GM19455 (cell line): ENCODE measurements around the gene MAGOH.
"Not testable (repeated sequence)": the region's sequence is repeated elsewhere in the genome, so short reads cannot be mapped to it uniquely, and the experiment has no call there.

ENCODE experiments used
- ATAC-seq: cut with Tn5 transposase; IDR thresholded peaks from one replicate; pipeline ENCODE4 v1.9.1; 2021; ENCODE audit not compliant: unreplicated experiment

MAGOH gene

DNA sequence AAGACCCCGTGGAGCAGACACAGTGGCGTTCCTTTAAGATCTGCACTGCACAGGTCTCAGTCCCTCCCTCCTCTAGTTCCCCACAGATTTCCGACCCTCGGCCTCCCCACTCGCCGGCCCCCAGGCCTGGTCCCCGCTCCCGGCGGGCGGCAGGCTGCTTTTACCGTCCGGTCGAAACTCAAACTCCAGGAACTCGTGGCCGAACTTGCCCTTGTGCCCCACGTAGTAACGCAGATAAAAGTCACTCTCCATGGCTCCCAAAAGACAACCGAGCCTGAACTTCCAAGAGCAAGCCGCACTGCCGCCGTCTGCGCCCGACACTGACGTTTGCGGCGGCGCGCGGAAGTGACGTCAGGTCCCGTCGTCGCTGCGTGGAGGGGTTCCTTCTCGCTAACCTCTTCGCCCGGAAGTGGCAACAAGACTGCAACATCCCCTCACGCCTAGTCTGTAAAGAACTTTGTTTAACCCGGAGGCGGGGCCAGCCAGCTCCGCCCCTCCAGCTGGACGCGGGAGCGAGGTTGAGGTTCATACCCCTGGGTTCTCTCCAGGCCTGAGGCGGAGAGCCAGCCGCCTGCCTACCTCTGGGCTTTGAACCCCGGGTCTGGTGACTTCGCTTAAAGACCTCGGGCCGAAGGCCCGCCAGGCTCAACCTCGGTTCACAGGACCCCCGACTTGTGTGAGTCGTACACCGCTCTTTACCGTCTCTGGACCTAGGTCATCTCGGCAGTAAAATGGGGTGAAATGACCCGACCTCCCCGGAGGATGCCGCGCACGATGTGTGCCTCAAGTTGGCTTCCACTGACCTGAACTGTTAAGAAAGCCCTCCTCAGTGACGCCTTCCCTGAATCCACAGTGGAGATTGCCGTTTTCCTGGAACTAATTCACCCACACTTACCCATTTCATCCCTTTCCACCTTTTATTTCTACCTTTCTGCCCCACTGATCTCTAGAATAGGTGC, at the start of gene MAGOH:
TSS of gene MAGOH (minus strand) at position 322 of the 959 bp plus-strand sequence. CDS start at position 252, 70 bp downstream.
- ATAC-seq = peak; percentile 96

DNA sequence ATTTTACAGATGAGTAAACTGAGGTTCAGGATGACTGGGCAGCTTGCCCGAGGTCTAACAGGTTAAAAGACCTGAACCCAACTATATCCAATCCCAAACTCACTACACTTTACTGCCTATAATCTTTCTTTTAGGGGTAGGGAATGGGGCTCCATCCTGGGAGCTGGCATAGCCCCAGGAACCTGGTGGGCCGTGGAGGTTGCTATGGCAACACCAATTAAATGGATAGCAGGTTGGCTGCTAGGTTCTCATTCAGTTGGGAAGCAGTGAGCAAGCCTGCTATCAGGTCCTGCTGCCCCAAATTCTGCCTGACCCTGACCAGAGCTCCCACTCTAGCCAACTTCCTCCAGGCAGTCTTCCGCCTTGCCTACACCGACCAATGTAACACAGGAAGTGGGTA, 48.6 kb upstream of the MAGOH start:
- no peak for ATAC-seq

DNA sequence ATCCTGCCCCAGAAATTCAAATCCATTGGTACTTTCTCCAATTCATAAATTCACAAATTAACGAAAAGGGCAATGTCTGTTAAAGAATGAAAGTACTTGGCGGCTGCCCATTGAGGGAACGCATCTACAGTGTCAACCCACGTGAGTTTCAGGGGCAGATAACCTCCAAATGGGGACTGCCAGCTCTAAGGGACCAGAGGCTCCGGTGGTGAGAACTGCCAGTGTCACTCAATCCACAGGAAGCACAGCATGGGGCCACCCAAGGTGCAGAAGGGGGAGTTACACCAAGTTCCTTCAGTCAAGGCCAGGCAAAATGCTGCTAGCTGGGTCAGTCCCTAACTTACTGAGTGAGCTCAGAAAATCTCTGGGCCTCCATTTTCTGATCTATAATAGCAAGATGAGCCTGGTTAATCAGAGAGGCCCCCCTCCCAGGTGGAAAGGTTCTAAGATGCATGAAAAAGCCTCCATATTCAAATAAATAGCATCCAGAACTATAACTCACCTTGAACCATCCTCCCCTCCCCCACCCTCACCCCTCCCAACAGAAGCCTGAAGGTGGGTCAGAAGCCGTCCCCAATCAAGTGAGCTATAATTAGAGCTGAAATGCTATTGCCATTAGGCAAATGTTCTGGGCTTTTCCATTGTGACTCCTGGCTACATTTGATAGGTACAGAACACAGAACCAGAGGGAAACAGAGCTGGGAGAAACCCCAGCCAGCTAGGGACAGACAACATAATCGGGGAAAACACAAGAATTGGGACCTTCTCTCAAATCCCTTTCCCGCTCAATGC, 47.8 kb upstream of the MAGOH start:
- no peak for ATAC-seq

DNA sequence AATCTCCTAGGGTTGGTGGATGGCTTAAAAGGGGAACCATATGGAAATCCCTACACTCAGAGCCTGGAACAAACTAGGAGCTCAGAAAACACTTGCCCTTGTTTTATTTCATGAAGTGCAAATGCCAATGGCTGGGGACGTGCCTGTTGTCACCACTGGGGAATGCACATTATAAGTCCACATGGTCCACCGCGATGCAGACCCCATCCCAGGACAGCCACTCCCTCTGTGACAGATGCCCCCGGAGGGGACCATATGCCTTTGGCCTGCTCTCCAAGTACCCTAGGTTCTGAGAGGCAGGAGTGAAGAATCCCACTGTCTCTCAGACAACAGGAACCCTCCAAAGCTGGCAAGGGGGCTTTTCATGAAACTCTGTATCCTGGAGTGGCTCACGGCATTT, 47.2 kb upstream of the MAGOH start:
- no peak for ATAC-seq

DNA sequence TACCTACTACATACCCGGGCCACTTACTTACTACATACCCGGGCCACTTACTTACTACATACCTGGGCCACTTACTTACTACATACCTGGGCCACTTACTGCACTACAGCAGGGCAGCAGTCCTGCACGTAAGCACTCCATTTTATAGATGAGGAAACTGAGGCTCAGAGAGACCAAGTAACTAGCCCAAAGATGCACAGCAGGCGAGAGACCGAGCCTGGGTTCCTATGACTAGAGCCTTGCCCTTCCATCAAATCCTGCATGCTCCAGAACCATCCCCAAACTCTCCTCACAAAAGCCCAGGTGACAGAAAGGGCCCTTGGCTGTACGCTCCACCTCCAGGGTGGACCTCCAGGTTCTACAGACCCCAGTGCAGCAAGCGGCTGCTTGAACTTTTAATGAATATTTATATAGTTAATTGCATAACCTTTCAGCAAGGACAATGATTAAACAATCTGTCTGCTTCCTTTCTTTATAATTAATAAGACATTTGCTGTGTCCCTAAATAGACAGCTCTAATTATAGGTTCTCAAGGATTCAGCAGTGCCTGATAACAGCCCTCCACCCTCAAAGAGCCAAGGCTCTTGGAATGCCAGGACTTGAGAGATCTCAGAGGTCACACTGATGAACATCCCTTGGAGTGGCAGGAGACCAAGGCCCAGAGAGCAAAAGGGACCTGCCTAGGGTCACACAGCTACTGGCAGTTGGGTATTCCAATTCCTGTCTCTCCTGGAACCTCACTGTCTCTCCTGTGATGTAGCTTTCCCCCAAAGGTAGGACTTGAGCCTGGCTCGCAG, 46.1 kb upstream of the MAGOH start:
- no peak for ATAC-seq

DNA sequence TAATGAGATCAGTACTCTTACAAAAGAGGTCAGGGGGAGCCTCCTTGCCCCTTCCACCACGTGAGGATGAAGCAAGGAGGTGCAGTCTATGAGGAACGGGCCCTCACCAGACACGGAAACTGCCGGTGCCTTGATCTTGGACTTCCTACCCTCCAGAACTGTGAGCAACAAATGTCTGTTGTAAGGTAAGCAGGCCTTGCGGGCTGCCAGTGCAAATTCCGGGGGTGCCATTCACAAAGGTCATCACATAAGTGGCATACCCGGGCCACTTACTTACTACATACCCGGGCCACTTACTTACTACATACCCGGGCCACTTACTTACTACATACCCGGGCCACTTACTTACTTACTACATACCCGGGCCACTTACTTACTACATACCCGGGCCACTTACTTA, 44.8 kb upstream of the MAGOH start:
- not testable (repeated sequence) for ATAC-seq

DNA sequence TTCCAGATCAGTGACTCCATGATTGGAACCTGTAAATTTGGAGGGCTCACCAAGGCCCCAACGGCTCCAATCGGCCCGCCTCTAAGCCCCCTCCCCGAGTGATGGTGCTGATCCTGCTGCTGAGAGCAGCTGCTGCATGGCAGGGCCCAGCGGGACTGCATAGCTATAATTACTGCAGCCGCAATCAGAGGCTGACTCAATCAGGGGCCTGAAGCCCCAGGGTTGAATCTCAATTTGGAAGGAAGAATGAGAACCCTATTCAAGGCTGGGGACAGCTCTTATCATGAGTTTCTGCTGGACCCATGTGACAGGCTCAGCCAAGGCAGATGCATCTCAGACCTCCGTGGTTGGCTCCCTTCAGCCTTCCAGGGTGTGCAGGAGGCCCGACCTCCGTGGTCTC, 42.8 kb upstream of the MAGOH start:
- no peak for ATAC-seq

DNA sequence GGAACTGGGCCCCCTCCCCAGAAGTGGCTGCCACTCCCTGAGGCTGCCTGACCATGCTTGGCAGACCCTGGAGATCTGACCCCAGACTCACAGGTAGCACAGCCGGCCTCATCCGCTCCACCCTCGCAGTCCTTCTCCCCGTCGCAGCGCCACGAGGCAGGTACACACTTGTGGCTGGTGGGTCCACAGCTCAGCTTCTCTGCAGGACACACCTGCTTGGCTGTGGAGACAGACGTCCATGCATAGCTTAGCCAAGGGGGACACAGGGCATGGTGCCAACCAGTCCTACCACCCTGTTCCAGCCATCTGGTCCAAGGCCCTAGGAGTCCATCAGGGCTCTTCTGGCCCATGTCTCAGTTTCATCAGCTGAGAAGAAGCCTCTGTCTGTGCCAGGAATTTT, 42.2 kb upstream of the MAGOH start:
- no peak for ATAC-seq

DNA sequence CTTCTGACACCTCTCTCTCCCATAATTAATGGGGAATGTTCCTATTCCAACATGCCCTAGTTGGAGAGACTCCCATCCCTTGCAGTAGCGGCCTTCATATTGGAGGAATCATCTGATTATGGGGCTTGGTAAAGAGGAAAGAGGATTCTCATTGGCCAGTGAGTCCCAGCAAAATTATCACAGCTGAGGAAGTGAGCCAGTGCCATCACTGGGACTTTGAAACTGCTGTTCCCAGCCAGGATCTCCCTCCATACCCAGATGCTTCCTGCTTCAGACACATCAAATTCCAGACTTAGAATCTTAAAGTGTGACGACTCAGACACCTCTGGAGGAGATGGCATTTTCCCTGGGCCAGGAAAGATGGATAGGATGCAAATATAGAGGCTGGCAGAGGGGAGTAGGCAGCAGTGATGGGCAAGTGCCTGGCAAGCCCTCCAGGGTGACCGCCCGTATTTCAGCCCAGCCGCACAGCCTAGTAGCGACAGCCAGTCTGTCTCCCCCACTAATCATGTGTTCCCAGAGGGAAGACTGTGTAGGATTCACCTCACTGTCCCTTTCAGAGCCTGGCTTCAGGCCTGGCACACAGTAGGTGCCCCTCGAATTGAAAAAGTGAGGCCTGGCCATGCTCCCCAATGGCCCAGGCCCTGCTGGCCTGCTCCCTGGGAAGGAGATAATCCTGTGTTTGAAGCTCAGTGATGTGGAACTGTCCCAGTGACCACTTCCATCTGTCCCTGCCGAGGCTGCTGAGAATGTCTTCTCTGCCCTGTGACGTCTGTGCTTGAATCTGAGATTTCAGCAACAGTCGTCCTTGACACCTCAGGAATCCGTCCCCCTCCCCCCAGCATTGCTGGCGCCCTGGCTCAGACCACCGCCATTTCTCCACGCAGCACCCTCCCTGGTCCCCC, 41.2 kb upstream of the MAGOH start:
- ATAC-seq = no peak

DNA sequence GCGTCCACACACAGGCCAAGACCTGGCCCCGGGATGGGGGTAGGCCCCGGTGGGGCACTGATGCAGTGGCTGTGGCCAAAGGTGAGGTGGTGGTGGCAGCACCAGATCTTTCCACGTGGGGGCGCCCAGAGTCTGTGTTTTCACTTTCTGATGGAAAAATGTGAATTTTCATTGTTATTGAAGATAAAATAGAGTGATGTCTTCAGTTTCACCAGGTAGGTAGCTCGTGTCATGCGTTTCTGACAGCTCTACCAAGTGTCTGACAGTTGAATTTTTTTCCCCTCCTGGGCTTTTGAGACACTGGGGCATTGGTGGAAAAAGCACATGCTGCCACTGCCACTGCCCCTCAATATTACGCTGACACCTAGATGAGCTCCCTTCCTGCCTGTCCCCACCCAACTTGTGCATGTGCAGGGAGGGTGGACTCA, 40.0 kb upstream of the MAGOH start:
- no peak for ATAC-seq

DNA sequence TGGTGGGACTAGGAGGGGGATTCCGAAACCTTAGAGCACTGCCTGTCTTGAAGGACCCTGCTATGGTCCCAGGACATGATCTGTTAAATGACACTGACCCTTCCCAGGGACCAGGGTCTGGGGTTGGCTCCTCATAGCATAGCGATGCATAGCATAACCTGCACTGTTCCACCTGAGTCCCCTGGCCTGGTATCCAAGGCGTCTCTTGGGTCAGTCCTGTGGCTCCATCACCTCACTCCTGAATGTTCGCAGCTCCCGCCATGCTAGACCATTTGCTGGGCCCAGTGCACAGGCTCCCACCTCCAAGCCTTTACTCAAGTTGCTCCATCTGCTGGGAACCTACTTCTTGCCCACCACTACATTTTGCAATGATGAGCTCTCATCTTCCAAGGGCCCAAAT, 39.0 kb upstream of the MAGOH start:
- ATAC-seq = no peak

DNA sequence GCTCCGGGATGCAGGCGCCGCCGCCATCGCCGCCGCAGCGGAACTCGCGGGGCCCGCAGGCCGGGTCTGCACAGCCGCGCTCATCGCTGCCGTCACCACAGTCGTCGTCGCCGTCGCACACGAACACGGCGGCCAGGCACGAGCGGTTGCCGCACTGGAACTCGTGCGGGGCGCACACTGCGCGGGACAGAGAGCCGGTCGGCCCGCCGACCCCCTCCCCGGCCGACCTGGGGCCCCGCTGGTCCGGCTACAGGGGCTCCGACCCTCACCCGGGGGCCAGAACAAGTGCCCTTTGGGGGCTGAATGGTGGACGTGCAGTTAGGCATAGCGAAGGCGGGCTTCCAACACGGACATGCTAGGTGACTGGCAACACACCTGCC, 38.6 kb upstream of the MAGOH start:
- no peak for ATAC-seq

DNA sequence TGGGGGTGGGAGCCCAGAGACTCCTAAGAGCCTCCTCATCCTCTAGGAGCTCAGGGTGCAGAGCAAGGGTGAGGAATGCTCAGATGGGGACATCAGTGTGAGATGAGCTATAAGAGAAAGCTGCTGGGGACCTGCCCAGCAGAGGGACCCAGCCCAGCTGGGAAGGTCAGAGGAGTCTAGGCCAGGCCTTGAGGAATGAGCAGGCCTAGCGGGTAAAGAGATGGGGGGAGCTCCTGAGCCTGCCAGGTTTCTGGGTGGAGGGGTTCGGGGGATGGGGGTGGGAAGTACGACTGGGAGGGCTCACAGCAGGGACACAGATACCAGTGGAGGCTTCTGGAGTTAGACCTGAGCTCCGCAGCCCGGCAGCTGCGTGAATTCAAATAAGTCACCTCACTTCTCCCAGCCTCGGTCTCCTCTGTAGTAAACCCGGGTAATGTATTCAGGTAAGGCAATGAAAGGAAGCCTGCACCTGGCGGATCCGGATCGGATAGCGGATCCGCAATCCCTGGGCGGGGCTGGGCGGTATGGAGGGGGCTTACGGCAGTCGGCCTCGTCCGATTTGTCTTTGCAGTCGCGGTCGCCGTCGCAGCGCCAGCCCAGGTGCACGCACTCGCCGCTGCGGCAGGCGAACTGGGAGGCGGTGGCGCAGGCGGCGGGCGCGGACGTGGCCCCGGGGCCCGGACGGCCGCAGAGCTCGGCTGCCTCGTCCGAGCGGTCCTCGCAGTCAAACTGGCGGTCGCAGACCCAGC, 38.0 kb upstream of the MAGOH start:
- no peak for ATAC-seq

DNA sequence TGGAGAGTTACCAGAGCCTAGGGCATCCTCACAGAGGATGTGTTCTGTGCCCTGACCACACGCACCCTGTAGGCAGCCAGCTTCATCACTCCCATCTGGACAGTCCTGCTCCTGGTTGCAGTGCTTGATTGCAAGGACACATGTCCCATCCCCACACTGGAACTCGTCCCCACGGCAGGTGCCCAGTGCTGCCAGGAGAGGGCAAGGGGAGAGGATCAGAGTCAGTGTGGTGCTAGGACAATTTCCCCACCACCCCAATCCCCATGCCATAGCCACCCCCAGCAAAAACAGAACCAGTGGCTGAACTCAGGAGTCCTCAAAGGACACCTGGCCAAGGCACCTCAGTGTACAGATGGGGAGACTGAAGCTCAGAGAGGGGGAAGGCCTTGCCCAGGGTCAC, 37.2 kb upstream of the MAGOH start:
- ATAC-seq = no peak

DNA sequence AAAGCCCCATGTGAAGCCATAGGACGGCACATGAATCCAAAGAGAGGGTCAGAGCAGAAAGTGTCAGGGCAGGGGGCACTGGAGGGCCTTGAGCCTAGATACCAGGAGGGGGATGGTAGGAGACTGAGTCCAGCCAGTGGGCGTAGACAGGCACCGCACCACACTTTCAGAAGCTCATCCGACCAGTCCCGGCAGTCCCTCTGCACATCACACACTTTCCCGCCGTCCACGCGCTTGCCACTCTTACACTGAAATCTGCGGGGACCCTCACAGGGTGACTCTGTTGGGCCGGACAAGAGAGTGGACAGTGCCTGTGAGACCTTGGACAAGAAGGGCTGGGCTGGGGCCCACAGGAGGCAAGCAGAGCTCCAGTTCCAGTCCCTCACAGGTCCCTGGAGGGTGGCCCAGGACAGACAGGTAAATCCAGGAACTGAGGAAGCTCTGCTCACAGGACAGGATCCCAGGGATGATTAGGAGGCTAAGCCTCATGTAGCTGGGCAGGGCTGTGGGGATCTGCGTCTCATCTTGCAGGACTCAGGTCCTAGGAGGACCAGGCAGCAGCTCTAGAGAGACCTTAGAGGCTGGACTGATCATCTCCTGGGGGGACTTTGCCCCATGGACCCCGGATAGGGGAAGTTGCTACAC, 36.3 kb upstream of the MAGOH start:
- ATAC-seq = no peak

DNA sequence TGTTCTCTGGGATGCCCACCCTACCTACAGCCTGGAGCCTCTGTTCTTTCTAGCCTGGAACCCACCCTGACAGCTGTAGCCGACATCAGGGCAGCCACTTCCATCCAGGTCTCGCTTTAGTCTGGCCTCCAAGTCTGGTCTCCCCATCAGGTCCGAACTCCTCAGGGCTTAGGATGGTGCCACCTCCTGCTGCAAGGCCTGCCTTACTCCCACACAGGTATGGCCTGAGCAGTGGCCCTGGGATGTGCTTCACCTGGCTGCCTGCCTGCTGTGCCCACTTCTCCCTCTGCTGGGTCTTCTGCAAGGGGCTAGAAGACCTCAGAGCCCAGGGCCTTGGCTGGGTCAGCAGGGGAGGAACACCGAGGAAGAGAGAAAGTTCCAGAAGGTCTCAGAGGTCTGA, 35.7 kb upstream of the MAGOH start:
- ATAC-seq = no peak

DNA sequence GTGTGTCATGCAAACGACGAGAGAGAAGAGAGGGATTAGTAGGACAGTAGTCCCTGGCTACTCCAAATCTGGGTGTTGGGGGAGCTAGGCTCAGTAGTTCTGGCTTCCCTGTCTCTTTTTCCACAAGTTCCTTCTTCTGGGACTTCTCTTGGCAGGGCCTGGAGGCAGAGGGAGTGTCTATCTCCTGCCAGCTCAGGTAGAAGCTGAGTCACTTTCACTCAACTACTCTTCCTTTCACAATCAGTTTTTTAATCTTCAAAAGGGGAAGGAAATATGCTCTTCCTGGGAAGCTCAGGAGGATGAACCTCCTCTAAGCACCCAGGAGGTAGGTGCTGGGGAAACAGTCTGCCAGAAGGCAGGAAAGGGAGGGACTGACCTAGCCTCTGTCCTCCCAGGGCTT, 35.2 kb upstream of the MAGOH start:
- ATAC-seq = no peak

DNA sequence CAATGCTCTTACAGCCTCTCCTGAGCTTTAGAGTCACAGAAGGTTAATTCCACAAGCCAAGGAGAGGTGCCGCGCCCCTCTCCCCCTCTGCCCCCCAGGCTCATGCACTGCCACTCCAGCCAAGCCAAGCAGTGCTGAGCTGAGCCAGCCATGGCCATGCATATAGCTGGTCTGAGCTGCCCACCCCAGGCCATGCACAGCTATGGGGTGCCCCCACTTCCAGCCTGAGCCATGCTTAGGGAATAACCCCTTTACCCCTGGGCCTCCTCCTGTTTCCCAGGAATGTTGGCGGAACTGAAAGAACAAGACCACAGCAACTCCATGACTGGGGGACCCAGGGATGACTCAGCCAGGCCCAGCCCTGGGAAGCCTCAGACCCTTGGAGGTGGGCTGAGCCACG, 34.0 kb upstream of the MAGOH start:
- ATAC-seq = no peak

DNA sequence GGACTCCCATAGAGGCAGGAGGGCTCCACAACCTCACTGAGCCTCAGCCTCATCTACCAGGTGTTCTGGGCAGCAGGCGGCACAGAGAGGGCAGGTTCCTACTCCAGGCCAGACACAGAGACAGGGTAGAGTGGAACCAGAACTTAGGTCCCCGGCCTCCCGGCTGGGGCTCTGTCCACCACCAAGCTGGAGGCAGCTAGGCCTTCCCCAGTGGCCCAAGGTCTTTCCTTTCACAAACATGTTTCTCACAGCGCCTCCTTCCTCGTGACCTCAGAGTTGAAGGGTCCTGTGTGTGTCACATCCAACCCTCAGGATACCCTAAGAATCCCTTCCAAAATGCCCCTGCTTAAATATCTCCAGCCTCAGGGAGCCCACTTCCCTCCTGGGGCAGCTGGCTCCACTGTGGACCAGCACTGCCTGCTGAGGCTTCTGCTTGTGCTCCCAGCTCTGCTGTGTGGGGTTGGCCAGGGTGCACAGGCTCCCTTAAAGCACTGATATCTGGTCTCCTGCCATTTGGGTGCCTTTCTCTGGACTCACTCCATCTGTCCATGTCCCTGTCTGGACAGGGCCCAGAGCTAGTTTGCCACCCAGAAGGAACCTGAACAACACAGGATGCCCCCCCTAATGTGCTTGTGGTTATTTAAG, 33.2 kb upstream of the MAGOH start:
- ATAC-seq = no peak
